ENCODE measurements around the gene KCNIP1.

DNA sequence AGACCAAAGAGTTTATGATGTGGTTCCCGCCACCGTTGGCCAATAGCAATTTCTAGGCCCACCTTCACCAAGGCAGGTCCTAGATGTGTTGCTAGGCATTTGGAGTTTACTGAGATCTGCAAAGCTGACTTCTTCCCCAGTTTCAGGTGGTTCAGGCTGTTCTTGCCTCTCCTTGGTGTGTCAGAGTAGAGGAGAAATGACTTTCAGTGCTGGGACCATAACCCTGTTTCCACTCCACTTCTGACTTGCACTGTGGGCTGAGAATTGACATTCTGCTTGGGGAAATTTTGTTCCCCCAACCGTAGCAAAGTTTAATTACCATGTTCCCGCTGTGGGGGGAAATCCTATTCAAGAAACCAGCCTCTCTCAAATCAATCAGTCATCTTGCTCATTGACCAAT lies 151.7 kb downstream of the KCNIP1 start:
- TF ChIP-seq, protein P1, sequence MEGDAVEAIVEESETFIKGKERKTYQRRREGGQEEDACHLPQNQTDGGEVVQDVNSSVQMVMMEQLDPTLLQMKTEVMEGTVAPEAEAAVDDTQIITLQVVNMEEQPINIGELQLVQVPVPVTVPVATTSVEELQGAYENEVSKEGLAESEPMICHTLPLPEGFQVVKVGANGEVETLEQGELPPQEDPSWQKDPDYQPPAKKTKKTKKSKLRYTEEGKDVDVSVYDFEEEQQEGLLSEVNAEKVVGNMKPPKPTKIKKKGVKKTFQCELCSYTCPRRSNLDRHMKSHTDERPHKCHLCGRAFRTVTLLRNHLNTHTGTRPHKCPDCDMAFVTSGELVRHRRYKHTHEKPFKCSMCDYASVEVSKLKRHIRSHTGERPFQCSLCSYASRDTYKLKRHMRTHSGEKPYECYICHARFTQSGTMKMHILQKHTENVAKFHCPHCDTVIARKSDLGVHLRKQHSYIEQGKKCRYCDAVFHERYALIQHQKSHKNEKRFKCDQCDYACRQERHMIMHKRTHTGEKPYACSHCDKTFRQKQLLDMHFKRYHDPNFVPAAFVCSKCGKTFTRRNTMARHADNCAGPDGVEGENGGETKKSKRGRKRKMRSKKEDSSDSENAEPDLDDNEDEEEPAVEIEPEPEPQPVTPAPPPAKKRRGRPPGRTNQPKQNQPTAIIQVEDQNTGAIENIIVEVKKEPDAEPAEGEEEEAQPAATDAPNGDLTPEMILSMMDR (IDR thresholded peaks at IDR 0.05): no peak
- TF ChIP-seq POLR2A (IDR thresholded peaks at IDR 0.05): no peak

Measured in body of pancreas (tissue), 4 donors.